Stomach smooth muscle (tissue), 2 donors: ENCODE results near the gene KIRREL3.

Experiments used
- H3K27ac ChIP-seq: one replicate; pipeline ENCODE4 v1.7.0; 2013; ENCODE audit warnings: mild to moderate bottlenecking, low read length, inconsistent platforms
- H3K27me3 ChIP-seq, 2 donors: one replicate each; pipeline ENCODE4 v1.7.0; 2013; ENCODE audit warnings: low read length in 2 of 2; ENCODE audit not compliant: insufficient read depth in 2 of 2, control insufficient read depth in 1 of 2
- H3K36me3 ChIP-seq, 2 donors: one replicate each; pipeline ENCODE4 v1.7.0; 2013; ENCODE audit warnings: low read length in 2 of 2; ENCODE audit not compliant: control insufficient read depth in 2 of 2, insufficient read depth in 2 of 2
- H3K4me1 ChIP-seq: one replicate; pipeline ENCODE4 v1.7.0; 2013; ENCODE audit warnings: low read length; ENCODE audit not compliant: control insufficient read depth, insufficient read depth
- H3K4me3 ChIP-seq, 2 donors: one replicate each; pipeline ENCODE4 v1.7.0; 2013; ENCODE audit warnings: low read length in 2 of 2
- H3K9ac ChIP-seq, 2 donors: one replicate each; pipeline ENCODE4 v1.7.0; 2013; ENCODE audit warnings: low read length in 2 of 2, mild to moderate bottlenecking in 1 of 2
- H3K9me3 ChIP-seq, 2 donors: one replicate each; pipeline ENCODE4 v1.7.0; 2013; ENCODE audit warnings: low read length in 2 of 2; ENCODE audit not compliant: control insufficient read depth in 2 of 2
- donor health status: healthy.
- donor health status: Pancreatic carcinoma.

Gene KIRREL3

DNA sequence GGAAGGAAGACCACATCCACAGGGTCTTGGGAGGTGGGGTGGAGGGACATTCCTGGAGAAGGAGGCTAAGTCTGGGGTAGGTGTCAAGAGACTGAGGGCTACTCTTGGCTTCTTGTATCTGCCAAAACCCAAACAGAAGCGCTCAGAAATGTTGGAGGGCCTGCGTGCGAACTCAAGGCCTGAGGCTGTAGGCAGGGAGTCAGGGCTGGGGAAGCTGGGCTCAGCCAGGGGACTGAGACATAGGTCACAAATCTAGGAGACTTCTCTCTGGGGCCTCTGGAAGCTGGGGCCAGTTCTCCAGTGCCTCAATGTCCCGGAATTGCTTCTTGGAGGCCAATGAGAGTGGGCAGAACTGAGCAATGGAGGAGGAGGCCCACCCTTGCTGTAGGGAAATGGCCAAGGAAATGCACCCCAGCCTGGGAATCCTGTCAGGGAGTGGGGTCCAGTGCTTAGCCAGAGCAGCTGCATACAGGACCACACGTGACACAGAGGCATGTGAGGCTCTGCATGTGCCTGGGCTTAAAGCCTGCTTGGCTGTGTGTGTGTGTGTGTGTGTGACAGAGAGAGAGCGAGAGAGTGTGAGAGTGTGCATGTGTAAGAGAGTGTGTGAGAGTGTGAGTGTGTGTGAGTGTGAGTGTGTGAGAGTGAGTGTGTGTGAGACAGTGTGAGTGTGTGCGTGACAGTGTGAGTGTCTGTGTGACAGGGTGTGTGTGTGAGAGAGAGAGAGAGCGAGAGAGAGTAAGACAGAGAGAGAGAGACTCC, 503.8 kb downstream of the KIRREL3 start:
- Histone ChIP-seq H3K27me3 (peaks cover 4 to 15% of the 10 kb centered on the region in 2 donors), H3K4me1 (no peaks in the 10 kb centered on the region), H3K9me3 (no peaks in the 10 kb centered on the region), H3K27ac (no peak overlapping the region), H3K36me3 (no peaks in the 10 kb centered on the region), H3K4me3 (no peak overlapping the region), H3K9ac (no peak overlapping the region)

DNA sequence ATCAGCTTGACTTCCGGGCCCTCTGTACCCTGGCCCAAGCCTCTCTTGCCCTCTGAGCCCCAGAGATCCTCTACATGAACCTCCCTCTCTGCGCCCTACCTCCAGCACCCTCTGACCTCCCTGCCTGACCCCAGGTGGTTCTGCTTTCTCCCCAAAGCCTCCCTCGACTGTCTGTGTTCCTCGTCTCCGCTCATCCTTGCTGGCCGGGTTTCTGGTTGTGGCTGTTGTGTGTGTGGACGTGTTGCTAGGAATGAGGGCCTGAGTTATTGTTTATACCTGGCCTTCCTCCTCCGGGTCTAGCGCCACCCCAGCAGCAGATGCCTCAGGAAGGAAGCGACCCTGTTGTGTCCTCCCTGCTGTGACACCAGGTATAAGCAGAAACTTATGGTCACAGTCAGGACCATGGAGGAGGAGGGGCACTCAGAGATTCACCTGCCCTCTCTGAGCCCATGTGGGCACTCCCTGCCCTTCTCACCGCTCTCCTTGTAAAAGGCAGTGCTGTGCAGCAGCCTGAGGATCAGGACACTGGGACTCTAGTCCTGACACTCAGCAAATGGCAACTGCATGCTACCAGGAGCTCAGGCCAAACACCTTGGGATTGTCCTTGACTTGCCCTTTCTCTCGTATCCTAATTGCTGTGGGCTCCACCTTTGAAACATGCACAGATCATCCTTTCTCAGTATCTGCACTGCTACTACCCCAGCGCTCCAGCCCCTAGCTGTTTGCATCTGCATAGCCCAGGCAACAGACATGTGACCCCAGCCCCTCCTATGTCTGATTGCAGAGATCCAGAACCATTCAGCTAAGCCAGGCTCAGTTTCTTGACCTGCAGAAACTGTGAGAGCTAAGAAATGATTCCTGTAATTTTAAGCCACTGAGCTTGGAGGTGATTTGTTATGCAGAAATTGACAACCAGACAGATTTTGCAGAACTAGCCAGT, 505.0 kb downstream of the KIRREL3 start:
- Histone ChIP-seq H3K9me3 (no peaks in the 10 kb centered on the region), H3K36me3 (no peaks in the 10 kb centered on the region), H3K4me1 (no peaks in the 10 kb centered on the region), H3K4me3 (no peak overlapping the region), H3K27ac (no peak overlapping the region), H3K9ac (no peak overlapping the region), H3K27me3 (peaks cover 0 to 9% of the 10 kb centered on the region in 2 donors)

DNA sequence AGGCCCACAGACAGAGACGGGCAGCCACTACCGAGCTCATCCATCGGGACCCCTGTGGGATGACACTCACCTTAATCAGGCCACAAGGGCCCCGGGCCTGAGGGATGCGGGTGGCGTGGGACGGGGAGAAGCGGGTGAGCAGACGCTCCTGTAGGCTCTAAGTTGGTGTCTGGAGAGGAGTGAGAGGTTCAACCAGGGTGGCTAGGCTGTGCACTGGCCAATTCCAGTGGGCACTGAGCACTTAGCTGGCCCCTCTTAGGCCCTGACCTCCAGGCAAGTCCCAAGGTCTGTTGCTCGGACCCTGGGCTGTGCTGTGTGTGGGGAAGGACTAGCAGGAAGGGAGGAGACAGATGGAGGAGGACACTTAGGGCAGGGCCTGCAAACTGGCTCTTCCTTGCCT, 505.7 kb downstream of the KIRREL3 start:
- Histone ChIP-seq H3K4me1 (no peaks in the 10 kb centered on the region), H3K4me3 (no peak overlapping the region), H3K27ac (no peak overlapping the region), H3K9ac (no peak overlapping the region), H3K9me3 (no peaks in the 10 kb centered on the region), H3K27me3 (peaks cover 0 to 9% of the 10 kb centered on the region in 2 donors), H3K36me3 (no peaks in the 10 kb centered on the region)

DNA sequence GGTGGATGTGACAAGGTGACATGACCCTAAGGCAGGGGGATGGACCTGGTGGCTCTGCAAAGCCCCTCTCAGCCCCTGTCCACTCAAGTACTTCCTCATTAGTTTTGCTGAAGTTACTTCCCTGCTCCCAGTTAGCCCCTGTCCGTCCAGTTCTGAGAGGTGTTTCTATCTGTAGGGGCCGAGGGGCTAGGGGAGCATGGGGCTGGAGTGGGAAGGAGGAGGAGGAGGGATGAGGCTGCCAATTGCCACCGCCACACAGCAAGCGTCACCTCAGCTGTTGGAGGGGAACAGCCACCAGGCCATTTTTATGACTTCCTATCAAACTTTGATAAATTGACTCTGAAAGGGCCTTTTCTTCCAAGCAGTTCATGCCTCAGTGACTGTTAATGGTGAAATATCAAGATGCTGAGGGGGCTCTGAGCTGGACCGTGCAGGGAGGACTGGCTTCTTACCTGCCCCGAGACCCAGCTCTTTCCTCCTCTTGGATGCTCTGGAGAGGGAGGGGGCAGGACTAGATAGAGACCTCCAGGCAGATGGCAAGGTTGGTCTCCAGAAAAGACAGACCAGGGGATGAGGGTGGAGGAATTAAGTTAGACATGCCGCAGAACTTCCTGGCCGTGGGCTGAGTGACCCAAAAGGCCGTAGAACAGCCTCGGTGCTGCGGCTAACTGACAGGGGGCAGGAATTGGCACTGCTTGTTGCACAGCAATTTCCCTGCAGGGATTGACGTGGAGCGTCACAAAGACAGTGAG, 508.1 kb downstream of the KIRREL3 start:
- Histone ChIP-seq H3K36me3 (no peaks in the 10 kb centered on the region), H3K4me3 (no peak overlapping the region), H3K9me3 (no peaks in the 10 kb centered on the region), H3K27ac (no peak overlapping the region), H3K27me3 (peaks cover 0 to under 1% of the 10 kb centered on the region in 2 donors), H3K4me1 (no peaks in the 10 kb centered on the region), H3K9ac (no peak overlapping the region)

DNA sequence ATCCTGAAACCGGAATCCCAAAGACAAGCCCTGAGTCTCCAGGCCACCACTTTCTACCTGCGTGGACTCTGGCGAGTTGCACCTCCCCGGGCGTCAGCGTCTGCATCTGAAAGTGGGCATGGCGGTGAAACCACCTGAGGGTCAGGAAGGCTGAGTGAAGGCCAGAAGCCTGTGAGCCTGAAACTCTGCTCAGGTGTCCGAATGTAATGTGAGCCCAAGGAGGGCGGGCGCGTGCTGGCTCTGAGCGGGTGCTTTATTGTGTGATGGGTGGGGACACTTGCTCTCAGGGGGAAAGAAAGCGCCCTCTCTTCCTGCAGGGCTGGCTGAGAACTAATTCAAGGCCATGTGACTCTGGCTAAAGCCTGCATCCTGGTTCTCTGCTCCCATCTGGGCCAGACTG, 509.5 kb downstream of the KIRREL3 start:
- Histone ChIP-seq H3K27me3 (no peaks in the 10 kb centered on the region), H3K27ac (no peak overlapping the region), H3K36me3 (no peaks in the 10 kb centered on the region), H3K4me1 (no peaks in the 10 kb centered on the region), H3K9ac (no peak overlapping the region), H3K9me3 (no peaks in the 10 kb centered on the region), H3K4me3 (no peak overlapping the region)

DNA sequence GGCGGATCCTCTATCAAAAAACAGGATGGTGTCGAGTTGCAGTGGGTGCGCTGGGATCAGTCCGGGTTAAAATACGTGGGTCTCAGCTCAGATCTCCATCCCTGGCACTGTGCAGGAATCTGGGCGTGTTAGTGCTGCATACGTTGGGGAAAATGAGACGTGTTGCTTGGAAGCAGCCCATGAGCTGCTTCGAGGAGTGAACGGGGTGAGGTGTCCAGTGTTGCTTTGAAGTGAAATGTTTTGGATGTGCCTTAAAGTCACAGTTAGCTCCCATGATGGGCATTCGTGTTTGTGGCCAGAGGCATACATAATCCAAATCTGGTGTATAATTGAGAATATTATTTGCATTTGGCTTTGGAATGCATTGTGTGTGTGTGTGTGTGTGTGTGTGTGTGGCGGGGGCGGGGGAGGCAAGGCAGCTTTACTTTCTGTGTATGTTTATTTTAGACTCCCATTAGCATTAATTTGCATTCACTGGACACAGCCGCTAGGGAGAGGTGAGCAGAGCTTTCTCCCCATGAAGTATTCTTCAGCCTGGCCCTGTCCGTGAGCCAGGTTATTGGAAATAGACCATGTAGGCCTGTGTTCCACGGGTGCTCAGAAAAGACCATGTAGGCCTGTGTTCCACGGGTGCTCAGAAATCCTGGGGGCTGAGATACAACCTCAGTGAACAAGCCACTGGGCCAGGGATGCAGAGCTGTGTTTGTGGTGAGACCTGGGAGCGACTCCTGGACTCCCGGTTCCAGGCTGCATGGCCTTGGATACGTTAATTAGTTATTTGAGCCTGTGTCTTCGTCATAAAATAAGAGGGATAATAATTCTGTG, 510.5 kb downstream of the KIRREL3 start:
- no peak overlapping the region for H3K27ac ChIP-seq
- H3K9ac ChIP-seq = no peak overlapping the region
- H3K9me3 ChIP-seq = no peaks in the 10 kb centered on the region
- H3K4me1 ChIP-seq = no peaks in the 10 kb centered on the region
- no peaks in the 10 kb centered on the region for H3K36me3 ChIP-seq
- H3K4me3 ChIP-seq = no peak overlapping the region
- H3K27me3 ChIP-seq = no peaks in the 10 kb centered on the region

DNA sequence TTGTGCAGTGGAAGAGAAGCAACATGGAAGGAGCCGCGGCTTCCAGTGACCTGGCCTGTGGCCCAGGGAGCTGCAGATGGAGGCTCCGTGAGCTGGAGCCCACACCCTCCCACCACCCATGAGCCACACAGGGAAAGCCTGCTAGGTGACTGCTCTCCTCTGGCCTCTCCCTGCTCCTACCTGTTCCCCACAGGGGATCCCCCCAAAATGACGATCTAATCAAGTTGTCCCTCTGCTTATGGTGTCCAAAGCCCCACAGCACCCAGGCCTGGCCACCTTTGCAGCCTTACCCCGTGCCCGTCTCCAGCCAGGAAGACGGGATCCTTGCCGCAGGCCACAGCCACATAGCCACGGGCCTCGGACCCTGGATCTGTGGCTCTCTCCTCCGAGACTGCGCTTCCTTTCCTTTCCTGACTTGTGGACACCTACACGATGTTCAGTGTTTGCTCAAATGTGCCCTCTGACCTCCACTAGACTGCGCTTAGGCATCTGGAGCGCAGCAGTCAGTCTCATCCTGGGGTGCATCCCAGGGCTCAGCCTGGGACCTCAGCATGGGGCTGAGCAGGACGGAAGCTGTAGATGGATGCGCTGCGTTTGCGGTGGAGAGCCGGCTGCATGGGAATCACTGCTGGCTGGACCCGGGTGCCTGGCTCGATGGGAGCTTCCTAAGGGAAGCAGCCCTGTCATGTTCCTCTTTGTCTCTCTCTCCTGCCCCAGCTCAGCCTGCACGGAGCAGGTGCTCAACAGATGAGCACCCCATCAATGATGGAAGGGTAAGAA, 511.8 kb downstream of the KIRREL3 start:
- no peaks in the 10 kb centered on the region for H3K27me3 ChIP-seq
- no peak overlapping the region for H3K9ac ChIP-seq
- H3K9me3 ChIP-seq = no peaks in the 10 kb centered on the region
- no peak overlapping the region for H3K27ac ChIP-seq
- no peaks in the 10 kb centered on the region for H3K36me3 ChIP-seq
- no peaks in the 10 kb centered on the region for H3K4me1 ChIP-seq
- no peak overlapping the region for H3K4me3 ChIP-seq

DNA sequence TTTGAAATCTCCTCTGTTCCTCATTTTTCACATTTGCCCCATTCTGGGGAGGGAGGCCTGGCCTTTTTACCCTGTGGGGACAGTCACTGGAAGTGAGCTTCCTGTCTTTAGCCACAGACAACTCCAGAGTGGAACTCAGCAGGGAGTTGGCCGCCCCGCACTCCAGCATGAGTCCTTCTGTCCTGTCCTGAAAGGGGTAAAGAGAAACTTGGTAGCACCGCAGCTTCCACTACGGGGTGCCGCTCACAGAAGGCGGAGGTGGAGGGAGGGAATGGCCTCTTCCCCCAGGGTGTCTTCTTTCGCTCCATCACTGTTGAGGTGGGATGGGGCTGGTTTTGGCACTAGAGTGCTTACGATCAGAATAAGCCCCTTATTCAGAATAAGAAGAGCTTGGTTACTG, 512.9 kb downstream of the KIRREL3 start:
- H3K36me3 ChIP-seq = no peaks in the 10 kb centered on the region
- H3K9ac ChIP-seq = no peak overlapping the region
- no peak overlapping the region for H3K4me3 ChIP-seq
- H3K9me3 ChIP-seq = no peaks in the 10 kb centered on the region
- no peak overlapping the region for H3K27ac ChIP-seq
- no peaks in the 10 kb centered on the region for H3K4me1 ChIP-seq
- H3K27me3 ChIP-seq = no peaks in the 10 kb centered on the region

DNA sequence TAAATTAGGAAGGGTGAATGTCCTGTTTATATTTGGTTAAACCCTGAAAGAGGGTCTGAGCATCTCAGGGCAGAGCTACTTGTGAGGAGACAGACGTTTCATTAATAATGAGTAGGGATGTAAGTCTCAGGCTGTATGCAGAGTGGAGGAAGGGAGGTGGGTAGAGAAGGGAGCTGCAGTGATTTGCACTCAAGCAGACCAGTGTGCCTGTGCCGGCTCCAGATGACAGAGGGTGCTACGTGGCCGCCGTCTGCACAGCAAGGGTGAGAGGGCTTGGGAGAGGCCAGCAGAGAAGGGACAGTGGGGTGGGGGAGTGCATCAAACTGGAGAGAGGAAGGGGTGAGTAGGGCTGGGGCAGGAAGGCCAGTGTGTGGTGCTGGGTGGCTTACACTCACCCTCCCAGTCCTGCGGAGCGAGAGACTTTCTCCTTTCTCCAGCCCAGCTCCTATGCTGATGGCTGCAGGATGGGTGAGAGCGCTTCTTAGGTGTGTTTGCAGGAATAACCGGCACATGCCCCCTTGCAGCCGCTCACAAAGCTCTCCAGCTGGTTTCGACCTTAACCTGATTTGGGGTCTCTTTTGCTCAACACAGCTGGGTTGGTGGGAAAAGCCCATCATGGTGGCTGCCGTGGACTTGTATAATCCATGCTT, 514.5 kb downstream of the KIRREL3 start:
- Histone ChIP-seq H3K9me3 (no peaks in the 10 kb centered on the region), H3K4me3 (no peak overlapping the region), H3K36me3 (no peaks in the 10 kb centered on the region), H3K27ac (no peak overlapping the region), H3K9ac (no peak overlapping the region), H3K4me1 (no peaks in the 10 kb centered on the region), H3K27me3 (no peaks in the 10 kb centered on the region)
